ENCODE results near the gene AK5.

DNA sequence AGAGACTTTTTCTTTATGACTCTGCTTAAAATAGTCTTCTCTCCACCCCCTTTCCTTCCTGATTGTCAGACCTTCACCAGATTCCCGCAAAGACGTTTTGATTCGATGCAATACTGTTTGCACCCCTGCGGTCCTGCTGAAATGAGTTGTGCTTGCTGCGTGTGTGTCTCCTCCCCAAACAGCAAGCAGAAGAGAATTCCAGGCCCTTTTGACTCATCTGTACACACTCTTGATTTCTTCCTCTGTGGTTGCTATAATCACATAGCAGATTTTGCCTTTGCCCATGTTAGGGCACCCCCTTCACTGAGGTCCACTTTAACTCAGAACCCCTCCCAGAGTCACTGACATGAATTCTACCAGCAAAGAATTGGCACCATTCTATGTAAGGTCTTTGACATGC lies 264.2 kb downstream of the AK5 start:
- TF ChIP-seq CTCF (IDR thresholded peaks at IDR 0.05), result no peak
- TF ChIP-seq POLR2A (IDR thresholded peaks at IDR 0.05), result no peak
